ENCODE results near the gene CAMKK2. TPM values are rescaled to one million over a fixed set of nuclear protein-coding genes. Genes with fewer than 3 reads are reported as not detected.
A peak's percentile ranks its signal among the peaks of the same experiment; 100 is the strongest.
"Not testable (repeated sequence)": the region's sequence is repeated elsewhere in the genome, so short reads cannot be mapped to it uniquely, and the experiment has no call there.

Gene CAMKK2
- total and polyA plus RNA-seq, 12 donors, result 7.5 to 42.9 (median 27.8) TPM

DNA sequence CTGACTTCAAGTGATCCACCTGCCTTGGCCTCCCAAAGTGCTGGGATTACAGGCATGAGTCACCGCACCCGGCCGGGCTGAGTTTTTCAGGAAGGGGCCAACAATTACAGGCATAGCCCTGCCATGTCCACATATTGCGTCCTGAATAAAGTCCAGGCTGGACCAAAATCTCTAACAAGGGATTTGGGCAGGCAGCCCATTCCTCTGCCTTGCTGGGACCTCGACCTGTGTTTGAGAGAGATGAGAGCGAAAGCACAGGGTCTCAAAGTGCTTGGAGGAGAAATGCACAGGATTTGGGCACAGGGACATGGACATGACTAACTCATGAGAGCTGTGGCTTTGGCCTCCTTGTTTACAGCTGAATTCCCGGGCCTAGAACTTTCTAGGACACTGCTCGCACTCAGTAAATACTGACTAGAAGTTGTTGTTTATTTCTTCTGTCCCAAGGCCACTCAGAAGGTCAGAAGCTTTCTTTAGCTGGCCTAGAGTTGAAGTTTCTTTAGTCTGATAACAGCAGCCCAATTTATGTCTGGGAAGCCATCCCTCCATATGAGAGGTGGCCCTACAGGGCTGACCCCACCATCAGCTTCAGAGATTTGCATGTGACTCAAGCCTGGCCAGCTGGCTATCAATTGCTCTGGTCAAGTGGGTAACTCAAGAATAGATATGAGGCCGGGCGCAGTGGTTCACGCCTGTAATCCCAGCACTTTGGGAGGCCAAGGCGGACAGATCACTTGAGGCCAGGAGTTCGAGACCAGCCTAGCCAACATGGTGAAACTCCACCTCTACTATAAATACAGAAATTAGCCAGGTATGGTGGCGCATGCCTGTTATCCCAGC lies 11.7 kb downstream of the CAMKK2 start:
- WGBS, 4 donors, result 48 to 61% (median 54%) methylated on average over 5 to 14 of the region's 14 CpGs
- DNase-seq, result peak in 6 of 7 donors; percentile 43 to 66 (median 58)
- intact Hi-C loops (cut with DNase I), result no loop called here
- no peaks in the 10 kb centered on the region for H3K36me3 ChIP-seq (replicated peaks in 1 of 2)
- peak overlapping the region; percentile 1 to 85 (median 67) for H3K27ac ChIP-seq
- no peak overlapping the region for H3K4me3 ChIP-seq
- no peak for TF ChIP-seq POLR2A (IDR thresholded peaks at IDR 0.05)
- TF ChIP-seq, protein P1, sequence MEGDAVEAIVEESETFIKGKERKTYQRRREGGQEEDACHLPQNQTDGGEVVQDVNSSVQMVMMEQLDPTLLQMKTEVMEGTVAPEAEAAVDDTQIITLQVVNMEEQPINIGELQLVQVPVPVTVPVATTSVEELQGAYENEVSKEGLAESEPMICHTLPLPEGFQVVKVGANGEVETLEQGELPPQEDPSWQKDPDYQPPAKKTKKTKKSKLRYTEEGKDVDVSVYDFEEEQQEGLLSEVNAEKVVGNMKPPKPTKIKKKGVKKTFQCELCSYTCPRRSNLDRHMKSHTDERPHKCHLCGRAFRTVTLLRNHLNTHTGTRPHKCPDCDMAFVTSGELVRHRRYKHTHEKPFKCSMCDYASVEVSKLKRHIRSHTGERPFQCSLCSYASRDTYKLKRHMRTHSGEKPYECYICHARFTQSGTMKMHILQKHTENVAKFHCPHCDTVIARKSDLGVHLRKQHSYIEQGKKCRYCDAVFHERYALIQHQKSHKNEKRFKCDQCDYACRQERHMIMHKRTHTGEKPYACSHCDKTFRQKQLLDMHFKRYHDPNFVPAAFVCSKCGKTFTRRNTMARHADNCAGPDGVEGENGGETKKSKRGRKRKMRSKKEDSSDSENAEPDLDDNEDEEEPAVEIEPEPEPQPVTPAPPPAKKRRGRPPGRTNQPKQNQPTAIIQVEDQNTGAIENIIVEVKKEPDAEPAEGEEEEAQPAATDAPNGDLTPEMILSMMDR (IDR thresholded peaks at IDR 0.05), result no peak
- no peaks in the 10 kb centered on the region for H3K27me3 ChIP-seq
- H3K4me1 ChIP-seq (replicated peaks in 1 of 2), result peaks cover 12 to 34% of the 10 kb centered on the region in 2 donors
- H3K9me3 ChIP-seq (replicated peaks in 1 of 3), result no peaks in the 10 kb centered on the region

DNA sequence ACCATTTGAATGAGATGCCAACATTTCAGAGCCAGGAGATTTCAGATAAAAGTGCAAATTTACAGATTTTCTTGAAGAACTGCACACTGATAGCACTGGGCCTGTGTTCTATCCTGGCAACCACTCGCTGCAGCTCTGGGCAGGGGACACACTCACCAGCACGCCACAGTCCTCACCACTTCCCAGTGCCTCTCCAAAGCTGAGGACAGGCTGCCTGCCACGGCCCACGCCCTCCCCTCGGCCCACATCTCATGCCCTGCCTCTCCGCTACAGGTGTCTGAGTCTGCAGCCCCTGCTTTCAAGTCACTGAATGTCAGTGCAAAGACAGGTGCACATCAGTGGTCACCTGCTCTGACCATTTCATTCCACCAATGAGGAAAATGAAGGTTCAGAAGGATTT lies 12.7 kb downstream of the CAMKK2 start:
- intact Hi-C loops (cut with DNase I), result no loop called here
- no peaks in the 10 kb centered on the region for H3K27me3 ChIP-seq
- TF ChIP-seq, protein P1 (IDR thresholded peaks at IDR 0.05), result no peak
- no peak for TF ChIP-seq POLR2A (IDR thresholded peaks at IDR 0.05)
- peak overlapping the region in 1 of 5 donors; percentile 82 for H3K27ac ChIP-seq
- H3K36me3 ChIP-seq (replicated peaks in 1 of 2), result no peaks in the 10 kb centered on the region
- WGBS, 4 donors, result 93 to 96% (median 95%) methylated on average over 6 of the region's 6 CpGs
- no peaks in the 10 kb centered on the region for H3K9me3 ChIP-seq (replicated peaks in 1 of 3)
- H3K4me3 ChIP-seq, result no peak overlapping the region
- DNase-seq, result no peak
- peaks cover 21 to 34% of the 10 kb centered on the region in 2 donors for H3K4me1 ChIP-seq (replicated peaks in 1 of 2)

DNA sequence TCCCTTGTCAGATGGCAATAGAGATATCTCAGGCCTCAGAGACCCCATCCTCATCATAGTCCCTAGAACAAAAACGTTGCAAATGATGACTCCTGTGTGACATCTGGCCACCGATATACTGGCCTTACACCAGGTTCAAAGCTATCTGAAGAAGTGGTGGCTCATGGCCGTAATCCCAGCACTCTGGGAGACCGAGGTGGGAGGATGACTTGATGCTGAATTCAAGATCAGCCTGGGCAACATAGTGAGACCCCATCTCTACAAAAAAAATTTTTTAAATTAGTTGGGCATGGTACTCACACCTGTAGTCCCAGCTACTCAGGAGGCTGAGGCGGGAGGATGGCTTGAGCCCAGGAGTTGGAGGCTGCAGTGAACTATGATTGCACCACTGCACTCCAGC lies 13.1 kb downstream of the CAMKK2 start:
- WGBS, 4 donors, result 91 to 97% (median 92%) methylated on average over 4 to 5 of the region's 5 CpGs
- Histone ChIP-seq H3K36me3 (replicated peaks in 1 of 2) (no peaks in the 10 kb centered on the region), H3K4me1 (replicated peaks in 1 of 2) (peaks cover 24 to 35% of the 10 kb centered on the region in 2 donors), H3K27ac (no peak overlapping the region), H3K27me3 (no peaks in the 10 kb centered on the region), H3K4me3 (no peak overlapping the region), H3K9me3 (replicated peaks in 1 of 3) (no peaks in the 10 kb centered on the region)
- DNase-seq, result no peak
- intact Hi-C loops (cut with DNase I), result no loop called here
- TF ChIP-seq POLR2A (IDR thresholded peaks at IDR 0.05), result no peak
- TF ChIP-seq, protein P1 (IDR thresholded peaks at IDR 0.05), result no peak

GRCh38 chr12:121282910-121283309 lies 13.6 kb downstream of the CAMKK2 start:
- H3K36me3 ChIP-seq (replicated peaks in 1 of 2); H3K4me3 ChIP-seq; H3K27me3 ChIP-seq; H3K9me3 ChIP-seq (replicated peaks in 1 of 3); intact Hi-C loops (cut with DNase I); DNase-seq: not testable (repeated sequence)
- Histone ChIP-seq H3K4me1 (replicated peaks in 1 of 2) (peaks cover 24 to 34% of the 10 kb centered on the region in 2 donors), H3K27ac (peak overlapping the region in 1 of 5 donors; percentile 24)
- WGBS, 4 donors, result 89 to 95% (median 92%) methylated on average over 7 to 11 of the region's 11 CpGs
